ENCODE results near the gene PNMA6F. TPM values are rescaled to one million over a fixed set of nuclear protein-coding genes. Genes with fewer than 3 reads are reported as not detected.

The PNMA6F gene
- total and polyA plus RNA-seq, 2 of the 8 experiments (the other 6 are each of a cell fraction or from before 2014, with no cell fraction given) = 0.12 to 0.22 TPM

- no peak for DNase-seq (ENCODE audit: low read depth in 1 of 2, low spot score in 2 of 2)
- Histone ChIP-seq H3K14ac (ENCODE audit: insufficient read length) (no peak overlapping the region), H3K18ac (ENCODE audit: extremely low read depth, low read length) (no peak overlapping the region), H3K4ac (replicated peaks; ENCODE audit: insufficient read length, low read depth, low read length) (no peak overlapping the region), H2AK5ac (ENCODE audit: low read depth, low read length) (no peak overlapping the region), H4K5ac (ENCODE audit: insufficient read length, low read depth, low read length) (no peak overlapping the region), H2BK5ac (ENCODE audit: low read depth, low read length) (no peak overlapping the region), H3K79me2 (ENCODE audit: control insufficient read depth in 1 of 2, insufficient read depth in 2 of 2, low read length in 2 of 2) (no peaks in the 10 kb centered on the region), H3K4me1 (replicated peaks in 1 of 4; ENCODE audit: control insufficient read depth in 3 of 4, insufficient read depth in 4 of 4, low read length in 3 of 4) (no peaks in the 10 kb centered on the region), H3K23ac (ENCODE audit: insufficient read length) (no peak overlapping the region), H3K36me3 (ENCODE audit: control insufficient read depth in 2 of 4, insufficient read depth in 4 of 4, low read length in 3 of 4) (no peaks in the 10 kb centered on the region), H3K4me3 (ENCODE audit: extremely low read depth in 1 of 4, insufficient read depth in 2 of 4, low read depth in 3 of 4, low read length in 4 of 4) (no peak overlapping the region), H3K9ac (replicated peaks in 1 of 4; ENCODE audit: extremely low read depth in 1 of 4, low read depth in 3 of 4, low read length in 3 of 4) (no peak overlapping the region), H3K56ac (replicated peaks; ENCODE audit: insufficient read length, low read depth, low read length) (no peak overlapping the region), H3K9me3 (ENCODE audit: insufficient read depth in 2 of 2, low read depth in 1 of 2, low read length in 1 of 2) (no peaks in the 10 kb centered on the region), H2BK20ac (ENCODE audit: low read length) (no peak overlapping the region), H2BK12ac (ENCODE audit: low read depth, low read length) (no peak overlapping the region), H3K23me2 (ENCODE audit: low read depth, low read length) (no peaks in the 10 kb centered on the region), H3K27me3 (replicated peaks in 1 of 4; ENCODE audit: control insufficient read depth in 3 of 4, extremely low read depth in 1 of 4, insufficient read depth in 3 of 4, low read length in 3 of 4) (no peaks in the 10 kb centered on the region), H2BK120ac (replicated peaks; ENCODE audit: low read depth, low read length) (no peak overlapping the region), H3K79me1 (ENCODE audit: low read depth, low read length) (no peaks in the 10 kb centered on the region), H2AFZ (ENCODE audit: low read length) (no peak overlapping the region), H4K20me1 (replicated peaks in 1 of 2; ENCODE audit: control insufficient read depth in 1 of 2, insufficient read depth in 2 of 2, low read length in 2 of 2) (no peaks in the 10 kb centered on the region), H2BK15ac (ENCODE audit: low read length) (no peak overlapping the region), H4K8ac (ENCODE audit: extremely low read depth, insufficient read depth, low read length) (no peak overlapping the region), H4K91ac (replicated peaks; ENCODE audit: insufficient read length, low read length) (no peak overlapping the region), H3K27ac (ENCODE audit: low read depth, low read length) (no peak overlapping the region), H3K4me2 (ENCODE audit: insufficient read depth in 1 of 2, low read depth in 2 of 2, low read length in 2 of 2) (no peak overlapping the region)
- no peak for TF ChIP-seq ZNF274 (IDR thresholded peaks at IDR 0.05; ENCODE audit: borderline replicate concordance, extremely low read depth, low read length)
- no peak for TF ChIP-seq RFX5 (IDR thresholded peaks at IDR 0.05; ENCODE audit: borderline replicate concordance, low read depth, low read length)
- FAIRE-seq = no peak
- ChIA-PET CTCF (ENCODE audit: partially characterized antibody) (no interaction called here), POLR2A (ENCODE audit: partially characterized antibody) (no interaction called here)
- 82% methylated on average over 8 of the region's 8 CpGs; no CpG with 5 or more reads in 1 of the 2 experiments for whole genome bisulfite sequencing, 2 experiments (ENCODE audit: extremely low coverage in 1 of 2, insufficient coverage in 1 of 2, insufficient read length in 1 of 2, insufficient replicate concordance in 2 of 2, low coverage in 1 of 2, low lambda C conversion rate in 2 of 2, missing lambda C conversion rate in 1 of 2)
Measured at GRCh38 chrX:153370293-153371055, 48.9 kb upstream of the PNMA6F start.

Data from H1 (cell line).